ENCODE data around the gene MYO7A.

GRCh38 chr11:77108436-77108835, 19.6 kb upstream of the MYO7A start:
- no peak for TF ChIP-seq CTCF (IDR thresholded peaks at IDR 0.05; ENCODE audit: poor library complexity)
- no peak for TF ChIP-seq EZH2phosphoT487 (IDR thresholded peaks at IDR 0.05; ENCODE audit: low read depth, severe bottlenecking, unreplicated experiment)
- no peak for TF ChIP-seq EZH2 (IDR thresholded peaks at IDR 0.05; ENCODE audit: borderline replicate concordance)

Measured in hepatocyte (in vitro differentiated cells).